Activated gamma-delta T cell (primary cell): Measurements from ENCODE around the gene PPID.
"Not testable (repeated sequence)": the region's sequence is repeated elsewhere in the genome, so short reads cannot be mapped to it uniquely, and the experiment has no call there.

Experiments
- DNase-seq: peaks from one replicate; lab custom pipeline; 2025; lab: John Stamatoyannopoulos, UW

Gene PPID

DNA sequence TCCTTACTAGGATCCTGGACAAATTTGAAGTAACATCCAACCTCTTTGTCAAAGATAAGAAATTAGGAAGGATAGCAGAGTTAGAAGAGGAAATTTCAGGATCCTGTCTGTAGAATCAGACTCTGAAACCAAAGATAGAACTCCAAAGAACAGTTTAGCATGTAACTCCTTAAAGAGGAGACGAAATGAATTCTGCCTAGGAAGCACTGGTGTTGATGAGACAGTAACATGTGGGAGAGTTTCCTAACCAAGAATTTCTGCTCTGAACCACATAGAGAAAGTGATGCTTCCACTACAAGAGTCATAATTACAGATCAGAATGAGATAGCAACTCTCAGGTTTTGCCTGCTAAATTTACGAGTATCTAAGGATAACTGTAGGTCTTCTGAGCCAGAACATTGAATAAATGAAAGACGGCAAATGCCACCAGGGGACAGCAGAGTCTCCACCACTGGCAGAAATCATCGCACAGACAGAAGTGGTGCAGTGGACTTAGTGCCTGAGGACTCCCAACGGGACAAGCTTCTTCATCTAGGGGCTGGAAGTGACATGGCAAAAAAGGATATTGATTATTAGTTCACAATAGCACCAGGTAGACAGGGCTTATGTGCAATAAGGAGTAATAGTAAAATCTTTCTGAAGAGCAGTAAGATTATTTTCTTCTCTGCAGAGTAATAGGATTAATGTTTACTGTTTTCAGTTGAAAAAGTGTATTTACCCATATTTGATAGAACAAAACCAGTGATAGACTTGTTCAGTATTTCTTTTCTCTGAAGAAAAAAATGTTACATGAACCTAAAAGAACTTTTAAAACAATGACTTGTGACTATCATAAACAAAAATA lies 6.7 kb upstream of the PPID start:
- DNase-seq: no peak

GRCh38 chr4:158728236-158728635 lies 5.0 kb upstream of the PPID start:
- no peak for DNase-seq

- DNase-seq: no peak
Observed at GRCh38 chr4:158726633-158727032, 3.4 kb upstream of the PPID start.

DNA sequence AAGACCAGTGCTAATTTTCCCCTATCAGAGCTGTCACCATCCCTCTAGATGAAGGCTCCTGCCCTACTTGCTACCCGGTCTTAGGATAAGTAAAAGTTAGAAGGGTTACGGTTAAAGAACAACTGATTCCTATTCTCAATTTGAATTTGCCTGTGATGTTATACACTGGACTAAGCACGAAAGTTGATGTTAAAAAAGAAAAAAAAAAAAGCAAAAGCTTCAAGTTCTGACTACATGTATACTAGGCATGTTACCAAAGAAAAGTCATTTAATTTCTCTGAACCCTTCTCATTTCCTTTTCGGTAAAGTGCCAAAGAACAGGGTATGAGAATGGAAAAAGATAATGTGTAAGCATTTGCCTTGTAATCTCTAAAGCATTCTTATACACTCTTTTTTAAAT lies 1.4 kb upstream of the PPID start:
- no peak for DNase-seq

DNA sequence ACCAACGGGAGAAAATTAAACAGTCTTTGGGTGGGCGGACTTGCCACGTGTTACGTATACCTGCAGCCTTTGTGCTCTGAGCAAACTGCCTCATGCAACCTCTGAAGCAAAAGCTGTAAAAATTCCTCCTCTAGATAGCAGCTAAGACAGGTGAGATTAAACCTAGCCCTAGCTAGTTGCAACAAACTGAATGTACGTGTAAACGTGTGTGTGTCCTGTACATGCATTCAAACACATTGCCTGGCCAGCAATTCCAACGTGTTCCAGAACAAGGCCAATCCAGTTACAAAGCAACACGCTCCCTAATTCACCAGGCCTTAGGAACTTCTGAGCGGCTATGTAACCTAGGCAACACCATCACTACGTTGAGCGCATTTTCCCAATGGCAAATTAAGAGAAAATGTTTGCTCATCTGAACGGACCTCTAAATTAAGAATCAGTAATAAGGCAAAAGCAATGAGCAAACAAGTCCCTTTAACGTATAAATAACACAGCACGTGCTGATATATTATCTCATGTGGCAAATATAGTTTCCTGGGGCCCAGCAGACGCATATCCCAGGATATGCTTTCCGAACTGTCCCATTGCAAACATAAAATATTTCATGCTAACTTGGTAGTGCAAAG lies 792 bp downstream of the PPID start:
- DNase-seq: no peak

GRCh38 chr4:158721680-158722079 lies 1.5 kb downstream of the PPID start:
- no peak for DNase-seq

GRCh38 chr4:158715802-158716201 lies 7.4 kb downstream of the PPID start:
- DNase-seq: no peak

DNA sequence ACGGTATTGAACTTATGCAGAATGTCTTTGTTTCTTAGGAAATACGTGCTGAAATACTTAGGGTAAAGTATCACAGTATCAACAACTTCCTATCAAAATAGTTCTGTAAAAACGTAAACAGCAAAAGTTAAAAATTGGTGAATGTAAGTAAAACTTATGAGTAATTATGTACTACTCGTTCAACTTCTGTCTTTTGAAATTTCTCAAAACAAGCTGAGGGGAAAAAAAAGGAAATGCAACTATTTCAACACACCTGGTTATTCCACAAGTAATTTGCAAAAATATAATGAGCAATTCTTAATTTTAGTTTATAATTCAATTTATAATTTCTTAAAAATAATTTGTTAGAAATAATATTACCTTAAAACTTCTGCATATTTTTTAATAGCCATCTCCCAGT lies 8.3 kb downstream of the PPID start:
- DNase-seq: no peak

- DNase-seq: not testable (repeated sequence)
Observed at GRCh38 chr4:158712622-158713021, 10.6 kb downstream of the PPID start.

DNA sequence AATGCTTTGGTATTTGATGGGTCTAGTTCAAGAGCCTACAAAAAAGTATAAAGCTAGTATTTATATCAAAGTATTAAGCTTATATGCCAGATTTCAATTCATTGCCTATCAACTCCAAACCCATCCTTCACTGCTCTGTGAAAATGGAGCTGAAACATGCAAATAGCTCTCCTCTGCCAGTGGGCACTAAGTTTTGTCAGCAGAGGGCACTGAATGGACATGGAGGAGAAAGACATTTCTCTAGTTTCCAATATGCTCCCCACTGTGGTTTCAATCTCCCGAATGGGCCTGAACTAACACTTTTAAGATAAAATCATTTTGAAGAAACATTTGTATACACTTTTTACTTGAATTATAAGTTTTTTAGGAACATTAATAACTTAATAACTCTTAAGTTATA lies 12.4 kb downstream of the PPID start:
- DNase-seq: no peak

DNA sequence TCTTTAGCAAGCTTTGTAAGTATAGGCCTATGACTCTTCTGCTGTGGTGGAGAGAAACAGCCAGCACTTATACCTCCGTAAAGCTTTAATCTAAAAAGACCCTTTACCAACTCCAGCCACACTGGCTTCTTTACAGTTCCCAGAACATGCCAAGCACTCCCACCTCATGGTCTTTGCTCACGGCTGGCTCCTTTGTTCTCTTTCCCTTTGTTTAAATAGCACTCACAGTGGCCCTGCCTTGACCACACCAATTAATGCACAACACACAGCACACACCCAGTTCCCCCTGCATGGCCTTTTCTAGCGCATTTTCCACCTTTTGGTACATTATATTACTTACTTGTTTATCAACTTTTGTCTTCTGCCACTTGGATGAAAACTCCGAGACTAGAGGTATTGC lies 18.9 kb downstream of the PPID start:
- DNase-seq: no peak

GRCh38 chr4:158688813-158689212 lies 34.4 kb downstream of the PPID start:
- DNase-seq: no peak

DNA sequence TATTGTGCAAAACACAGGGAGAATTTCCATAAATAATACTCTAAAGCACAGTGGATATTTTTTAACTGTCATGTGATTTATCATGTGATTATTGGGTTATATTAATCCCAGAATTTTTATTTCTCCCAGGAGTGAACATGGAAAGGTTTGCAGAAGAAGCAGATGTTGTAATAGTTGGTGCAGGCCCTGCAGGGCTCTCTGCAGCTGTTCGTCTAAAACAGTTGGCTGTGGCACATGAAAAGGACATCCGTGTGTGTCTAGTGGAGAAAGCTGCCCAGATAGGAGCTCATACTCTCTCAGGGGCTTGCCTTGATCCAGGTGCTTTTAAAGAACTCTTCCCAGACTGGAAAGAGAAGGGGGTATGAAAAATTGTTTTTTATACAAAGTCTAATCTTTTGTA lies 41.1 kb downstream of the PPID start:
- no peak for DNase-seq

GRCh38 chr4:158681629-158682028 lies 41.6 kb downstream of the PPID start:
- DNase-seq: no peak

DNA sequence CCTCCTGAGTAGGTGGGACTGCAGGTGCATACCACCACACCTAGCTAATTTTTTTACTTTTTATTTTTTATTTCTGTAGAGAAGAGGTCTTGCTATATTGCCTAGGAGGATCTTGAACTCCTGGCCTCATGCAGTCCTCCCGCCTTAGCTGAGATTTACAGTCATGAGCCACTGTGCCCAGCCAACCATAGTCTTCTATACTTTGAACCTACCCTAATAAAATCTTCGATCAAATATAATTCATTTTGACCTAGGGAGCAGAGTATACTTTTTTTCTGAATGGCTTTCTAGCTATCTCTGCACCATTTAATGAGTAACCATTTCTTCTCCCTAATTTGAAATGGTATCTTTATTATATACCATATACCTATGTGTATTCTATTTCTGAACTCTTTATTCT lies 44.4 kb downstream of the PPID start:
- DNase-seq: no peak

- DNase-seq: no peak
Observed at GRCh38 chr4:158676076-158676475, 47.1 kb downstream of the PPID start.

DNA sequence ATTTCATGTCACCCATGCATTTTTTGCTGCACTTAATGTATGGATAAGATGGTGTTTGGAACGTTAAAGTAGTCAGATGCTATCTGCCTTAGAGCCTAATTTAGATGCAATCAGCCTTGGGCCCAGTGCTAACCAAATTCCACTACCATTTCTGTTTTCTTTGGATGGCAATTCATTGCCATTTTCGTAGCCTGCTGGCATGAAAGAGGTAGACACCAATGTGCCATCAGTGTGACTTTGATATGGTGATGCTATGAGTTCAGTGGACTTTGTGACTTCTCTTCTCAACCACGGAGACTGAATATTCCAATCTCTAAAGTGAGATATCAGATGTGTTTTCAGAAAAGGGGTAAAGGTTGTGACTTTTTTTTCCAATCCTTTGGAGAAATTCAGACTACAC lies 49.6 kb downstream of the PPID start:
- DNase-seq: no peak

DNA sequence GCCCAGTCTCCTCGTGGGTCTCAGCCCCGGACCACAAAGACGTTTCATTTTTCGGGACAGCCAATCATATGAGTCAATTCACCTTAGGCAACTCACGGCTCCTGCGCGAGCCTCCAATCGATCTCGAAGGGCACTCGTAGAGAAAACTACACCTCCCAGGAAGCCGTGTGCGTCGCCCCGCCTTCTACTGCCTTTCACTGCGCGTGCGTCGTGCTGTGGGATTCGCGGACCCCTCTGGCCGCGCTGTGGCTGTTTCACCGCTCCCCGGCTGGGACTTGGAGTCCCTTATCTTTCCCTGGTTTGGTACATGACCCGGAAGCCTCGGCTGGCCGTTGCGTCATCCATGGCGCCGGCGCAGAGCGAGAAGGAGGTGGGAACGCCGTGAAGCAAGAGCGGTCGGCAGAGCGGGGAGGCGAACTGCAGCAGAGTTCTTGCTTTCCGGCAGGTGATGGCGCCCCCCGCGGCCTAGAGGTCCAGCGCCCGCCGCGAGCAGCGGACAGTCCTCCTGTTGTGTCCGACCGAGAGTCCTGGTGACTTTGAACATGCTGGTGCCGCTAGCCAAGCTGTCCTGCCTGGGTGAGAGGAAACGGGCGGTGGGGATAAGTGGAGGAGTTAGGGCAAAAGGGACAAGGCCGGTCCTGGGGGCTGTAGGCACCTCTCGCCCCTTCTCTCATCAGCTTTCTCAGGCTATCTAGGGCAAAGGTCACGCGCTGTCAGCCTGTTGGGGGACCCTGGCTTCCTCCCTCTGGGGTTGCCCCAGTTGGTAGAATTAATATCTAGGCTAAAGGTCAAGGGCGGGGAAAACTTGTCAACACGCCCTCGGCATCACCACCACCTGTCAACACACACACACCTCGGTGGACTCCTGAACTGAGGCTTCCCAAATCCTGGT lies 51.0 kb downstream of the PPID start, which contains the start of gene ETFDH:
Gene ETFDH, plus strand, starts transcription at position 382 of the 892 bp plus-strand sequence. Its CDS starts 161 bp downstream, at position 543.
- peak; percentile 99 for DNase-seq

GRCh38 chr4:158671665-158671914 lies 51.6 kb downstream of the PPID start, which contains the start of gene C4orf46:
Gene C4orf46 (minus strand): TSS chr4:158671887. CDS start chr4:158671801, 86 bp downstream.
- no peak for DNase-seq

- peak; percentile 55 for DNase-seq
Observed at GRCh38 chr4:158670975-158671664, 52.1 kb downstream of the PPID start.

- DNase-seq: no peak
Observed at GRCh38 chr4:158669310-158669709, 53.9 kb downstream of the PPID start.

- no peak for DNase-seq
Observed at GRCh38 chr4:158667651-158668198, 55.5 kb downstream of the PPID start.
